Ectodermal cell (in vitro differentiated cells): ENCODE results near the gene PCSK5.

Experiments
- H3K27ac ChIP-seq: 2 replicates; pipeline ENCODE4 v1.7.0; 2013; ENCODE audit warnings: mild to moderate bottlenecking, low read depth, low read length; ENCODE audit not compliant: insufficient read depth, poor library complexity, severe bottlenecking
- H3K27me3 ChIP-seq: 2 replicates; pipeline ENCODE4 v1.7.0; 2013; ENCODE audit warnings: mild to moderate bottlenecking, low read length; ENCODE audit not compliant: insufficient read depth, control insufficient read depth, poor library complexity, severe bottlenecking
- H3K36me3 ChIP-seq: one replicate; pipeline ENCODE4 v1.7.0; 2013; ENCODE audit warnings: low read length; ENCODE audit not compliant: control insufficient read depth, insufficient read depth
- H3K4me1 ChIP-seq: one replicate; pipeline ENCODE4 v1.7.0; 2013; ENCODE audit warnings: low read length; ENCODE audit not compliant: control insufficient read depth, insufficient read depth
- H3K4me3 ChIP-seq: 2 replicates; pipeline ENCODE4 v1.7.0; 2013; ENCODE audit warnings: low read depth, low read length, control low read depth; ENCODE audit not compliant: insufficient read depth
- H3K9me3 ChIP-seq: 2 replicates; pipeline ENCODE4 v1.7.0; 2013; ENCODE audit warnings: mild to moderate bottlenecking, low read length, moderate library complexity; ENCODE audit not compliant: control insufficient read depth
- WGBS, 2 experiments: methylation state at CpG; one replicate each; pipeline ENCODE4 v1.1.7; 2013; ENCODE audit warnings: missing lambda C conversion rate in 2 of 2; 5-methylcytosine and 5-hydroxymethylcytosine counted together

PCSK5 gene

DNA sequence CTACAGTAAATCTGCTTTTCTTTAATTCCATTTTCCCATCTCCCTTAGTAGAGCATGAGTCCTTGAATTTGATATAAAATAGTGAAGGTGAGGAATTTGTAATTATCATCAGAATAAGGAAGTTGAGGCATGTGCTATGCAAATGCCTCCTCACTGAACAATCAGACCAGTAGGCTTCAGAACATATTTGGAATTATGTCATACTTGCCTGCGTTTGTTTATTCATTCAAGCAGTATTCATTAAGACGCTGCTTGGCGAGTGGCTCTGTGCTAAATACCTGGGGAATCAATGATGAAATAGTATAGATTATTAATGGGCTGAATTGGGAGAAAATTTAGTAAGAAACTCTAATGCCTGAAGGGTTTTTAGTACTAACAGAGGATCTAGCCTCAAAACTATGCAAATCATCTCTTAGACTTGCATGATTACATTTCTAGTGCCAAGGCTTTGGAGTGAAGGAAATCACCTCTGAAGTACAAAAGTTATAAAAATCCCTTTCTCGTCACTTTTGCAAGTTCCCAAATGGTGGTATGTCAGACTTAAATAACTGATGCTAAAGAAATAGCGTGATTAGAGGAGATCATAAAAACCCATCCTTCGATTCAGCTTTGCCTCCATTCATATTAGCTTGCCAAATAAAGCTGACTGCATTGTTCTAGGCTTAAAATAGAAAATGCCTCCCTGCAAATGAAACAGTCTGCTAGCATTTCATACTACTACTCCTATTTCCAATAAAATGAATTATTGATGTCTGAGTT is 141.7 kb downstream of the PCSK5 start:
- no peaks in the 10 kb centered on the region for H3K4me1 ChIP-seq
- H3K27ac ChIP-seq = no peak overlapping the region
- 90 to 91% methylated on average over 6 of the region's 6 CpGs for WGBS, 2 experiments
- H3K9me3 ChIP-seq = no peaks in the 10 kb centered on the region
- no peaks in the 10 kb centered on the region for H3K27me3 ChIP-seq
- peaks cover 3% of the 10 kb centered on the region for H3K36me3 ChIP-seq
- H3K4me3 ChIP-seq = no peak overlapping the region

DNA sequence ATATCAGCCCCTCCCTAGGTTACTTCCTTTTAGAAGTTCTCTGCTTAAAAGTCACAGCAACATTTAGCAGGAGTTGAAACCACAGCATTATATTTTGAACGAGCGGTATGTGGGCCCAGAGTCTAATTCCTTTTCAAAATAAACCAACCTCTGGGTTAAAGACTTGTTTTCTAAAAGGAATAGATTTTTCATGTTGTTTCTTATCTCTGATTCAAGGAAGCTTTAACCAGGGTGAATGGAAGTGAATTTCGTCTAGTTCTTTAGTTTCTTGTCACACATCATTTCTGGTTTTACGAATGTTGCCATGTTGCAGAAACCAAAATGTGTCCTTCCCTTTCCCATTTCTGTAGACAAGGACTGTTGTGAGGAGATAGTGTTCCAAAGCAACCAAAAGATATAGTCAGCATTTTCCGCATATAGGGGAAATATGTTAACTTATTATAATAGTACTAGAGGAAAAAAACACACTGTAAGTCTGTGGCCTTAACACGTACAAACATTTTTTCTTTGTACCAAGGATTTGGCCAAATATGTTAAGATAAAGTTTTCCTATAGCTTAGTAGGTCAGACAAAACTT is 142.4 kb downstream of the PCSK5 start:
- Histone ChIP-seq H3K27me3 (no peaks in the 10 kb centered on the region), H3K27ac (no peak overlapping the region), H3K36me3 (peaks cover 3% of the 10 kb centered on the region), H3K4me1 (no peaks in the 10 kb centered on the region), H3K4me3 (no peak overlapping the region), H3K9me3 (no peaks in the 10 kb centered on the region)
- 95 to 96% methylated on average over 2 to 5 of the region's 6 CpGs for WGBS, 2 experiments

DNA sequence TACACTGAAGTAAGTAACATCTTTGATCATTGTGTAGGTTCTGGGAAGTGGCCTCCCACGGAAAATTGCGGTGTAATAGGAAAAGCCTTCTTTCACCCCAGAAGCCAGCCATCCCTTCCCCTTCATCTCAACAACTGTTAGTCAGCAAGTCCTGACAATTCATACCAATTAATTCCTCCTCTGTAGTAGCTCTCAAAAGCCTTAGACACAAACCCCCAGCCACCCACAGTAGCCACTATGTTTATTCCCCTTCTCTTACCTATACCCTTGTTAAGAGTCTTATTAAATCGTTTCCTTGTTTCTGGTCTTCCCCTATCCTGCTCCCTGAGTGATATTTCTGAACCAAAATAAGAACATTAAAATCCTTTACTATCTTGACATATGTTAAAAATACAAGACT is 143.6 kb downstream of the PCSK5 start:
- Histone ChIP-seq H3K4me3 (no peak overlapping the region), H3K27me3 (no peaks in the 10 kb centered on the region), H3K4me1 (no peaks in the 10 kb centered on the region), H3K9me3 (no peaks in the 10 kb centered on the region), H3K36me3 (peaks cover 3% of the 10 kb centered on the region), H3K27ac (no peak overlapping the region)
- WGBS, 2 experiments = 90 to 94% methylated on average over 3 of the region's 3 CpGs

DNA sequence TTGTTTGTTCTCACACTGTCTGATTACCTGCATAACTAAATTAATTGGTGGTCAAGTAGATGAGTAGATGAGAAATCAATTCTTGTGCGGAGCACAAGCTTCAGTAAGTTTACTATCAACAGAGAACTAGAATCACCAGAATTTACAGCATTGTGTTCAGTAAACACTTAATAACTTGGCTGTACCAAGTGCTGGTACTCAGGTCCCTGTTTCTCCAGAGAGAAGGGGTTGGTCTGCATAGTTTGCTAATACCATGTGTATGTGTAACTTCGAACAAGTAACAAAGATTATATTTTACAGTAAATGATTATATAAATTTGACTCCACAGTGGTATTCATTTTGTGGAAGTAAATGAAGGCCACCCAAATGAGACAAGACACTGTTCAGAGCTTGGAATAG is 146.3 kb downstream of the PCSK5 start:
- Histone ChIP-seq H3K9me3 (no peaks in the 10 kb centered on the region), H3K27ac (no peak overlapping the region), H3K4me3 (no peak overlapping the region), H3K27me3 (no peaks in the 10 kb centered on the region), H3K36me3 (peaks cover 3% of the 10 kb centered on the region), H3K4me1 (no peaks in the 10 kb centered on the region)
- 95% methylated on average over 2 of the region's 2 CpGs; no CpG with 5 or more reads in 1 of the 2 experiments for WGBS, 2 experiments

DNA sequence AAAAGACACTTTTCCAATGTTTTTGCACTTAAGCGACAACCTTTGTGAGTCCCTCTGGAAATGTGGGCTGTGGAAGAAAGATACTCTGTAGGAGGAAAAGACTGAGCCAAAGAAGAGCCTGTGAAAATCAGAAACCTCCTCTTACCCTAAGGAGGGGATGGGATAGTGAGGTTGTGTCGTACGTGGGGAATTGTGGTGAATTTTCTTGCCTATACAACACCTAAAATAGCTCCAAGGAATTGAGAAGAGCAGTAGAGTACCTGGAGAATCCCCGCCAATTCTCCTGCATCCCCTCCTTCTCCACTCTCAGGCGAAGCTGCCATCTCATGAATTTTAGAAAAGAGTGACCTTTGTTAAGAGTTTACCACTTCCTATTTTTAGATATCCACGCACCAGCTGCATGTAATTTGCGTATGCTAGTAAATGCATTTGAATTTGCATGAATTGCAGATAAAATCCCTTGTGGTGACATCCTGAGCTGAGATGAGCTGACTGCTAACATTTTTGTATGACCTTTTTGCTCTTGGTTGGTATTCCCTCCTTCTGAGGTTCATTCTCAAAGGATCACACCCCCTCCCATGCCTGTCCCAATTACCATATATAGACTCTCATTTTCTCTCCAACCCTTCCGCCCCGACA is 147.2 kb downstream of the PCSK5 start:
- Histone ChIP-seq H3K4me3 (no peak overlapping the region), H3K27ac (no peak overlapping the region)
- WGBS, 2 experiments = 95 to 96% methylated on average over 7 to 9 of the region's 9 CpGs

DNA sequence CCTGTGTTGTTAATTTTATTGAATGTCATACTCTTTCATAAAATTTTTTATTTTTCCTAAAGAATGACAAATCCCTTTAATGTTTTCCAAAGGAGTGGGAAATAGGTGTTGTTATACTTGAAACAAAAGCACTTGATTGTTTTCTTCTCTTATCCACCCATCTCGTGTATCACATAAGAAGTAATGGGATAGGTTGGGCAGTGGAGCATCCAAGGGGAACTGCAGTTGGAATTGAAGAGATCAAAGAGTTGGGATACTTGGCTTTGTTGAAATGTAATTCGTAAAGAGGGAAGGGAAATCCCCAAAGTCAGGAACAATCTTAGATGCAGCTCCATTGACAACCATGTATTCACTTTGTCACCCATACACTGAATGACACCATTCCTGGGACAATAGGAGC is 148.0 kb downstream of the PCSK5 start:
- 92 to 100% methylated on average over 1 to 2 of the region's 2 CpGs for WGBS, 2 experiments
- Histone ChIP-seq H3K27ac (no peak overlapping the region), H3K4me3 (no peak overlapping the region), H3K9me3 (no peaks in the 10 kb centered on the region), H3K36me3 (peaks cover 3% of the 10 kb centered on the region), H3K27me3 (no peaks in the 10 kb centered on the region), H3K4me1 (no peaks in the 10 kb centered on the region)

More for the DNA sequence above, 147.2 kb downstream of the PCSK5 start:
- no peaks in the 10 kb centered on the region for H3K4me1 ChIP-seq
- H3K27me3 ChIP-seq = no peaks in the 10 kb centered on the region
- H3K9me3 ChIP-seq = no peaks in the 10 kb centered on the region
- H3K36me3 ChIP-seq = peaks cover 3% of the 10 kb centered on the region

DNA sequence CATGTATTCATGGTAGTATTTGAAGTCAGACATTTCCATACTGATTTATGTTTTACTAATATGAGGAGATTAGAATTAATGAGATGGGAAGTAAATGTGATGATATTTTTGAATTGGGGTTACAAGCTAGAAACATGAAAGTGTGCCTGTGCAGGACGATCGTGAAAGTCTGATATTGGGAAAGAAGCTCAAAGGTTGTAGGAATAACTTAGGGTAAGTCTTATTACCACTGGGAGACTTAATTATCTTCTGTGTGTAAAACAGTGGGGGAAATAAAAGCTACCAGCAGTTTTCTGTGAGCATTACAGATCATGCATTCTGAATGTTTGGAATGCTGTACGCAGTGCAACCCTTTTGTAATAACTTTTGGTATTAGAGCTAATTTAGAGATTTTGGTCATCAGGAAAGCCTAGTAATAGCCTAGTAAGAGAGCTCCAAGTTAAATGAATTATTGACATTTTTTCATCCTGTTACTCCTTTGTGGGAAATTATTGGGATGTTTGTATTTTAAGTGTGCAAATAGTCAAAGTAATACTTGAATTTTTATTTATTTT is 153.9 kb downstream of the PCSK5 start:
- no peak overlapping the region for H3K4me3 ChIP-seq
- H3K4me1 ChIP-seq = no peaks in the 10 kb centered on the region
- H3K9me3 ChIP-seq = no peaks in the 10 kb centered on the region
- H3K36me3 ChIP-seq = no peaks in the 10 kb centered on the region
- WGBS, 2 experiments = 94 to 95% methylated on average over 3 of the region's 3 CpGs
- H3K27me3 ChIP-seq = no peaks in the 10 kb centered on the region
- no peak overlapping the region for H3K27ac ChIP-seq

DNA sequence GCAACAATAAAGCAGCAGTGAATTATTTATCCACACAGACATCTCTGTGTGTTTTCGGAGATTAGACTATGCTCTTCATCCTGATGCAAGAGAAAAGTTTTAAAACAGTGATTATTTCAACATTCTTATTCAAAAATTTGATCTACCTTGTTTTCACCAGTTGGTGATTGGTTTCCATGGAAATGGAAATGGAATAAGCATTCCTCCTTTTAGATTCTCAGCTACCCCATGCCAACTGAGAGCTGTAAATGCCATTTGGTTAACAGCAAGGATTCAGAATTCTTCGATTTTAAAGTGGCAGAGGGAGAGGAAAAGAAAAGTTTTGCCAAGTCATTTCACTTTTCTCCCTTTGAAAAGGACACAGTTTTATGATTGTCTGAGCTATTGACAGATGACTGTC is 154.7 kb downstream of the PCSK5 start:
- Histone ChIP-seq H3K27me3 (no peaks in the 10 kb centered on the region), H3K9me3 (no peaks in the 10 kb centered on the region), H3K4me1 (no peaks in the 10 kb centered on the region), H3K27ac (no peak overlapping the region), H3K4me3 (no peak overlapping the region), H3K36me3 (no peaks in the 10 kb centered on the region)
- WGBS, 2 experiments = 77 to 82% methylated on average over 2 of the region's 2 CpGs

DNA sequence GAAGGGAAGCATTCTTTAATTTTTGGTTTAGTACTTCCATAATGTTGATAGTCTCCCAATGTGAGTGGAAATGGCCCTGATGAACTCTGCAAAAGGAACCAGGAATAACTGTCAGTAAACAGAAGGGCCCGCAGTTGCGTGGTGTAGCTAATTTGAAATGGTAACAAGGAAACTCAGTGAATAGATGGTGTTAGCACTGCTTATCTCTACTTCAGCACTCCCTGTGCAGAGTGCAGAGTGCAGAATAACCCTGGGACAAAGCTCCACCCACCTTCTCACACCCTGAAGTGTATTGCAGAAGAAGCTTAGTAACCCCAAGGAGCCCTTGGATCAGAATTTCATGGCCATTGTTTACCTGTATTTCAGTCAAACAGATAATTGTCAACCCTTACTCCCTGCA is 158.9 kb downstream of the PCSK5 start:
- no peak overlapping the region for H3K4me3 ChIP-seq
- no peaks in the 10 kb centered on the region for H3K9me3 ChIP-seq
- 84 to 90% methylated on average over 2 of the region's 2 CpGs for WGBS, 2 experiments
- no peak overlapping the region for H3K27ac ChIP-seq
- no peaks in the 10 kb centered on the region for H3K36me3 ChIP-seq
- H3K4me1 ChIP-seq = no peaks in the 10 kb centered on the region
- no peaks in the 10 kb centered on the region for H3K27me3 ChIP-seq

DNA sequence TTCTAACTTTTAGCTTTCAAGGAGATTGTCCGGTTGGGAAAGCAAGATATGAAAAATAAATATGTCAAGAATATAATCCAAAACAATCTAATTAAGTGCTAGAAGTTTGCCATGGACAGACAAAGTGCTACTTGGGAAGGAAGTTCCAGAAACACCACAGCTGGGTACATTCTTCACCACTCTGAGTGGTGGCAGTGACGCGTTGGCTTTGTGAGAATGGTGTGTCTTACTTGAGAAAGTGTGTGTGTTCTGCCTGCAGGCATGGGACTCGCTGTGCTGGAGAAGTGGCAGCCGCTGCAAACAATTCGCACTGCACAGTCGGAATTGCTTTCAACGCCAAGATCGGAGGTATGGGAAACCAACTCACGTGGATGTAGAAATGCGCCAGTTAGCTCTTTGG is 177.2 kb downstream of the PCSK5 start:
- 95 to 96% methylated on average over 10 of the region's 11 CpGs for WGBS, 2 experiments
- Histone ChIP-seq H3K4me1 (no peaks in the 10 kb centered on the region), H3K9me3 (no peaks in the 10 kb centered on the region), H3K36me3 (no peaks in the 10 kb centered on the region), H3K27ac (no peak overlapping the region), H3K27me3 (no peaks in the 10 kb centered on the region), H3K4me3 (no peak overlapping the region)
